GM18499 (cell line): Measurements from ENCODE around the gene CEMIP.

Experiments
- ATAC-seq: cut with Tn5 transposase; IDR thresholded peaks from one replicate; pipeline ENCODE4 v1.9.1; 2021; ENCODE audit warnings: moderate number of reproducible peaks; ENCODE audit not compliant: insufficient read depth, unreplicated experiment

The CEMIP gene

DNA sequence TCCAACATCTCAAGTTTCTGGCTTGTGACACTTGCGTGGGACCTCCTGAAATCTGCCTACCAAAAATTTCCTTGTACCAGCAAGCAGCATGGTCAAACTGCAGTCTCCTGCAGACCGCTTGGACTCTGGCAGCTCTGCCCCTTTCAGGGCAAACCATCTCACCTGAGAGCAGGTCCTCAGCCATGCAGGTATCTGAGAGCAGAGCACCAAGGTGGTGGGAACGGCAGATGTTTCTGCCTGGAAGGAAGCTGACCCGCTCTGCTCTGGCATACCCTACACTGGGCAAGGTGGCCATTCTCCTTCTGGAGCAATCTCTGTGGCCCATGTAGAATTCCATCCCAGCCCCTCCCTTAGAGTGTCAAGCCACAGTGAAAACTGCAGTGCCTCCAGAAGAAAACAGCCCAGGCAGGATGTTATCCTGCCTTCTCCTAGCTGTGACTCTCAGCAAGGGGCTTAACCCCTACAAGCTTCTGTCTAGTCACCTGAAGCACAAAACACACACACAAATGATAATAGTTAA is 188.9 kb downstream of the CEMIP start:
- ATAC-seq = no peak

DNA sequence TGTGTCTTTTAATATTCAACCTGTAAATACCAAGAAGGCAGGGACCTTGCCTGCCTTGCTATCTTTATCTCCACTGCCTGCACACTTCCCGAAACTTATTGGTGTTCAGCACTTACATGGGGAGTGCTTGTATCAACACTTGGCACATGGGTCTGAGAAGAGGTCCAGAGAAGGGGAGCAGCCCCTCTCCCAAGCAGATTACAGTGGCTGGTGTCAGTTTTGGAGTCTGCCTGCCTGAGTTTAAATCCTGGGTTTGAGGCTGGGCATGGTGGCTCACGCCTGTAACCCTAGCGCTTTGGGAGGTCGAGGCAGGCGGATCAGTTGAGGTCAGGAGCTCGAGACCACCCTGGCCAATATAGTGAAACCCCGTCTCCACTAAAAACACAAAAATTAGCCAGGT is 190.1 kb downstream of the CEMIP start:
- ATAC-seq = no peak

DNA sequence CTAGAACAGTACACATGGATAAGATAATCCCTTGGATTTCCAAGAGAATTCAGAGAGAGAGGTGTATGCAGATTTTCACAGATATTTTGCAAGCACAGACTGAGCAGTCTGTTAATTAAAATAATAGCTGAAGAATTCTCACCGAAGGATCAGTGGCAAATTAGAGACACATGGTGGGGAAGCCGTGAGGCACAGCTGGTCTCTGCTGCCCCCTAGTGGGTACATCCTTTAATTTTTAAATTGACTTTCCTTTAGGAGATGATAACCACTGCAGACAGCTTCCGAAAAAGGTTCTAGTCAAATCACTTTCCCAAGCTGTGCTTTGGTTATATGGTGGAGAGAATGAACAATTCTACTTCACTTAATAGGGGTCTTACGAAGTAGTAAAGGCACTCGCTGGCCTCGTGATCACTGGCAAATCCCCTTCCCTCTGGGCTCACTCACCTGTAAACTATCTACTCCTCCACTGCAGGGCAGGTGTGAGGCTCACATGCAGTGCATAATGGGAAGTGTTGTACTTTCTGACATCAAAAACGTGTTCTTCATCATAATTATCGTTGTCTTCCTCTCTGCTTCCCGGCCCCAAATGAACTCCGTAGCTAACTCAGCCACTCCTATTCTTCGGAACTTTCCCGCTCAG is 191.0 kb downstream of the CEMIP start:
- ATAC-seq = no peak

DNA sequence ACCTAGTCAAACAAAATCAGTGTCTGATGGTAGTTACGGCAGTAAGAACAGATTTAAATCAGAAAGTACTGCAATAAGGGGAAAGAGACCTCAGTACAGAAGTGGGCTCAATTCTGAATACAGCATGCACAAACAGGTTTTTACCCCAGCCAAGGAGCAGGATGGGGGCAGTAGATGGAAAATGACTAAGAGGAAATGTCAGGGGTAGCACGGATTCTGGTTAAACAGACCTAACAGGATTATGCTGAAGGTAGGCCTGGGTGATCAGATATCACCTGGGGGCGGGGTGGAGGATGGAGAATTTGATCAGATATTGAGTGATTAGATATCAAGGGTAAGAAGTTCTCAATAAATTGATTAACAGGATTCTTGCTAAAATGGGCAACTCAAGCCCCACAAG is 191.5 kb downstream of the CEMIP start:
- ATAC-seq = no peak

DNA sequence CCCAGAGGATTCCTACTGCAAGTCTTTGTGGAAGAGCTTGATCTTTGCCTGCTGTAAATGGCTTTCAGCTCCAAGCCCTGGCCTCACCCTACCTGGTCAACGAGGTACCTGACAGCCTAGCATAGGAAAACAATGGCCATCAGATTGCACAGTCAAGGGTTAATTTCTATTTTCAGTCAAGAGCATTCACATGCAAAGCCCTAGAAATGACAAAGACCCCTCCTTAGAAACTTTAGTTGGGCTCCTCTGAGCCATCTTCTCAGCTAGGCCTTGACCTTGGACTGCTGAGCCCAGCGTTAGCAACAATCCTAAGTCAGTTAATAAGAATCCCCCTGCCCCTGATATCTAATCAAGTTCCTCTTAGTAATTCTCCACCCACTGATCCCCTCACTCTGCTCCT is 192.0 kb downstream of the CEMIP start:
- no peak for ATAC-seq

DNA sequence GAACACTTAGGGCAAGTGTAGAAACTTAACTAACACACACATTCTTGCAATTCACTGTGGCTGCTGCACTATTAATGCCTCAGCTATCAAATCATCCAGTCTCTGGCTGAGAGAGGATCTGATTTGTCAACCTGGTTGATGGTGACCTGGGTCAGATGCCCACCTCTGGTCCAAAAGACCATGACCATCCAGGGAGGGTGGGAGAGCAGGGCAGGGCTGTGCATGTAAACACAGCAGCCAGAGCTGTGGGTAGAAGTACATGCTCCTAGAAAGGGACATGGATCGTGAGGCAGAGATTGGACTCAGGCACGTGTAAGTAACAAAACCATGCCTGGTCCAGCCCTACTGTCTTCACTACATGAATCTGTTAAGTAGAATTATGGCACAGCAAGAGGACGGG is 193.1 kb downstream of the CEMIP start:
- ATAC-seq = no peak

DNA sequence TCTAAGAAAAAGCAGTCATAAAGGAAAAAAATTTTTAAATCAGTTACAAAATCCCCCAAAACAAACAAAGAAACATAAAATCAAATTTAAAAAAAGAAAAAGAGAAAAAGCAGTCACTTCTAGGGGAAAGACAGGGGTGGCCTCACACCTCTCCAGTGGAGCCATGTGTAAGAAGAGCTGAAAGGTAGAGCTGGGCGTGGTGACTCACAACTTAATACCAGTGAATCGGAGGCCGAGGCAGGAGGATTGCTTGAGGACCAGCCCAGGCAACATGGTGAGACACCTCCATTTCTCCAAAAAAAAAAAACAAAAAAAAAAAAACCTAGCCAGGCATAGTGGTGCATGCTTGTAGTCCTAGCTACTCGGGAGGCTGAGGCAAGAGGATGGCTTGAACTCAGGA is 195.7 kb downstream of the CEMIP start:
- ATAC-seq = no peak

DNA sequence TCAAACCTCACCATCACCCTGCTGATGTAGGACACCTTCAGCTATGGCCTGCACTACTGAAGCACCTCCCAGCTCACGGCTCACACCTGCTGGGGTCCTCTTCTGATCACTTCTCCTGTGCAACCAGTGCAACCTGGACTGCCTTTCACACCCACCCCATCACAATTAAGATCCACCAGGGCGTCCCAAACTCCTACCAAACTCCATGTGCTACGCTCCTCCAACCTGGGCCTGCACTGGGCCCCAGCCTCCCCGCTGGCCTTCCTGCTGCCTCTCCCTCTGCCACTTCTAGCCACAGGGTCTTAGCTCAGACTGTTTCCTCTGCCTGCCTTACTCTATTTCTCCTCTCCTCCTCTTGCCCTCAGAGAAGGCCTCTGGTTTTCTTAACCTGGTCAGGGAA is 197.7 kb downstream of the CEMIP start:
- ATAC-seq = no peak

DNA sequence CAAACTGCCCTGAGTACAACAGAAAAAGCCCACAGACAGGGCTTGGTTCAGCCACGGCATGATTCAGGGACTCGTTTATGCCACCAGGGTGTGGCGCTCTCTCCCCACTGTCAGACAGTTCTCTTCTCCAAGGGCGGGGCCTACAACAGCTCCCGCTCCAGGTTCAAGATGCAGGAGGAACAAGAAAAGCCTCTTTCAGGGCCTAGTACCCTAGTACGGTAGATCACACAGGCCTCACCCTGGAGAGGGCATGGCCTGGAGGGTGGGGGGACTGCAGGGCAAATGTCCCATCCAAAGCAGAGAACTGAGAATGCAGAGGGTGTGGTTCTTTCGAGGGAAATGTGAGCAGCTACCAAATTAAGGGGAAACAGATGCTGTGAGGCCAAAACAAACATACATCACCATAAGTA is 198.5 kb downstream of the CEMIP start:
- no peak for ATAC-seq

DNA sequence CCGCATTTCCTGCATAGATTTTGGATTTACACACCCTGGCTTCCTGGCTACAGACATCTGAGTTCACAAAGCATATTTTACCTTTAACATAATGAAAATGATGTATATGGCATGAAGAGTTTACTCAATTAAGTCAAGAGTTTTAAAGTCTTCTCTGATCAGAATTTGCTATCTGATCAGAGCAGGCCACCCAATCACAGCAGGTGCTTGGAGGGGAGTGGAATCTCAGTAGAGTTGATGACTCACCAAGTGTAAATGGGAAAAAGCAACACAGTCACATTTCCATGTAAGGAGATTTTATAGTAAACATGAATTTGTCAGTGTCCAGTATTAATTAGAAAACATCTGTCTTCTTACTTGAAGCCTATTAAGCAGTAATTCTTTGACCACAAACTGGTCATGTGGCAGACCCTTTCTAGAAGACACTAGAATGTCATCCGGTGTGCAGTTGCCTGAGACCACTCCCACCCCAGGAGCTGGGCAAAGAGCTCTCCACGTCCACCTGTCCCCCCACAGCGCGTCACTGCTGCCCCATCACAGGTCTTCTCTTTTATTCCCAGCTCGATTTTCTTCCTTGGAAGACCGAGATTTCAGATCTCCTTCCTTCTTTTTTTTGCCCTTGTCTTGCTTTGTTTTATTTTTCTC is 199.6 kb downstream of the CEMIP start:
- ATAC-seq = no peak

DNA sequence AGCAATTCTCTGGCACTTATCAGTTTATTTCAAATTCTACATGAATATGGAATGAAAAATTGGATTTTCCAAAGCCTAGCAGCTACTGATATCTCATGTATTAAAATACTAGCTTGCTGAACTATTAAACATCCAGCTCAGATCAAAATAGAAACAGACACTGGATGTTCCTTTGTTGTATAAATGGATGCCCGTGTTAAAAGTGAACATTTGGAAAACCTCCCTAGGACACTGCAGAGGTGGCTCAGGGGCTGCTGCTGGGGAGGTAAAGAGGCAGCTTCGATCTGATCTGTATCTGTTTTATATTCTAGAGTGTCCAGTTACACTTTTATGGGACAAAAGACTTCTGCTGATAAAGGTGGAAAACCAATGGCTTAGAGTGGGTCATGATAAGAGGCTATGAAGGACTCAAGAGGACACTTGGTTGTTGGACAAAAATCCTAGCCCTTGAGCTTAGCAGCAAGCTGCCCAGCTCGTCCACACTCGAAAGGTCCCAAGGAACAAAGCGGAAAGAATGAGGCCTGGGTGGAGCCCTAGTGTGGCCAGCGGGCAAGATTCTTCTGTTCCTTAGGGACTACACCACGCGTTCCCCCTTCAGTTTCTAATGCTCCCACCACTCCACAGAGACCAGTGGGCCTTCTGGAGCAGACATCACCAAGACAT is 200.5 kb downstream of the CEMIP start:
- no peak for ATAC-seq

DNA sequence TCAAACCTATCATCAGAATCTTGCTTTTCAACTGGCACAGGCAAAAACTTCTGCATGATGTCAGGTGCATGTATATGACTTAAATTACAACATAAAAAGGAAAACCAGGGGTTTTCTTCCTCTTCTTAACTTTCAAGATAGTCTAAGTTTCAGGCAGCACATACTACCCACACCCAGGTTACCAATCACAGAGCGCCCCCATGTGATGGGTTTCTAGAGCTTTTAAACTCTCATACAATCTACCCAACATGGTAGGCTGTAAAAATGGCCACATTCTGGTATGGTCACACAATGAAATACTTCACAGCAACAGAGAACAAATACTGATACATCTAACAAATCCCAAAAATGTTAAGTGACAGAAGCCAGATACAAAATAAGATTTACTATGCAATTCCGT is 203.0 kb downstream of the CEMIP start:
- no peak for ATAC-seq

DNA sequence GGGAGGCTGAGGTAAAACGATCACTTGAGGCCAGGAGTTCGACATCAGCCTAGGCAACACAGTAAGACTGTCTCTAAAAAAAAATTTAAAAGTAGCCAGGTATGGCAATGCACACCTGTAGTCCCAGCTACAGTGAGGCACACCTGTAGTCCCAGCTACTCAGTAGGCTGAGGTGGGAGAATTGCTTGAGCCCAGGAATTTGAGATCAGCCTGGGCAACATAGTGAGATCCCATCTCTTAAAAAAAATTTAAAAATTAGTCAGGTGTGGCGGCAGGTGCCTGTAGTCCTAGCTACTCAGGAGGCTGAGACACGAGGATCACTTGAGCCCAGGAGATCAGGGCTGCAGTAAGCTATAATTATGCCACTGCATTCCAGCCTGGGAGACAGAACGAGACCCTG is 203.7 kb downstream of the CEMIP start:
- ATAC-seq = no peak

DNA sequence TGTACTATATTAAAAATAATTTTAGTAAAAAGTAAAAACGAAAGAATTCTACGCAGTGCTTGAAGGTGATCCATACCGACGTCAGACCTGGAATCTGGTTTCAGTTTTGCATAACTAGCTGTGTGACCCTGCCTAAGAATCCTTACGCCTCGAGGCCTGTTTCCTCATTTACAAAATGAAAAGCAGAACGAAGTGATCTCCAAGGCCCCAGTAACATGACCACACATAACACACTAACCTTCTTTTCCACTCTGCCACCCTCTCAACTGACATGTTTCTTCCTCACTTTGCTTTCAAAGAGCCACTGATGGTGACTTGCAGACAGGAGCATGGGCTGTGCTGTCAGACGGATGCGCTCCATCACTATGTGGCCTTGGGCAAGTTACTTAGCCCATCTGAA is 205.7 kb downstream of the CEMIP start:
- no peak for ATAC-seq

DNA sequence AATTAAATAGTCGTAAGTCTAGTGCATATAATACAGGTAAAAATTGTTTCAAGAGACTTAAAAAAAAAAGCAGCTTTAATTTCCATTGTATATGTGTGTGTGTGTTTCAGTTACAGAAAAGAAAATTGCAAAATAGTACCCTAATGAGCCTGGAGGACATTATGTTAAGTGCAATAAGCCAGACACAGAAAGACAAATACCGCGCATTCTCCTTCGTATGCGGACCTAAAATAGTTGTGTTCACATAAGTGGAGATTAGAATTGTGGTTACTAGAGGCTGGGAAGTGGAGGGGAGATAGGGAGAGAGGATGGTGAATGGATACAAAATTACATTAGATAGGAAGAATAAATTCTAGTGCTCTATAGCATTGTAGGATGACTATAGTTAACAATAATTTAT is 206.8 kb downstream of the CEMIP start:
- no peak for ATAC-seq

DNA sequence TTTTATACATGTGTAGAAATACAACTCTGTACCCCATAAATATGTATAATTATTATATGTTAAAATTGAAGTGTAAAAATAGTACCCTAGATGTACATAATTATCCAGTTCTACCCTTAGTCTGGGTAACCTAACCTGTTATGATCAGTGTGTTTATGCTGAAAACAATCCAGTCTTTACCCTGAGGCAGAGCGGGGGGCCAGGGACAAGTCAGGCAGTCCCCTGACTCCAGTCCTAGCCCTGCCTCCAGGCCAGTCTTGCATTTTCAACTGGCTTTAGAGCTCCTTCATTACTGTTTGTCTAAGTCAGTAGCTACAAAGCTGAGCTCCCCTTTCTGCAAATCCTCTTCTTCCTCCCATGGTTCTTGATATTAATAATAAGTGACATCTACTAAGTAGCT is 207.3 kb downstream of the CEMIP start:
- ATAC-seq = no peak

DNA sequence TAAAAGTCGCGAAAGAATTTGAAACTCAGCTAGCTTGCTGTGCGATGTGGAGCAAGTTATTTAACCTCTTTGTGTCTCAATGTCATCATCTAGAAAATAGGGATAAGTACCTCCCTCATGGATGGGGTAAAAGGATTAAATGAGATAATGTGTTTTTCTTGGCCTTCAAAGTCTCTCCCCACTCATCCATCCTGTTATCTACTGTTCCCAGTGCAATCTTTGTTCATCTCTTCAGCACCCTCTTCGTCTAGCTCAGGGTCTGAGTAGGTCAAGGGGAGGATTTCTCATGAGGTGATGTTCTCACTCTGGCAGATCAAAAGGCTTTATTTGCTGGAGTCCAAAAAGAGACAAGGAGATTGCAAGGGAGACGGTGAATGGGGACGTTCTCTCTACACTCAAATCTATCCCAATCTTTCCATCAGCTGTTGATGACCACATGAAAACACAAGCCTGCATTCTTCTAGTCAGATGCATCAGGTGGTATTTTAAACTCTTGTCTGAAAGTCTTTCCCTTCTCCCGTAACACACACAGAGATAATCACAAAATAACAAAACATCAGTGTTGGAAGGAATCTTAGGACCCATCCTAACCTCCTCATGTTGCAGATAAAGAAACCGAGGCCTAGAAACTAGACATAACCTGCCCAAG is 209.1 kb downstream of the CEMIP start:
- no peak for ATAC-seq

DNA sequence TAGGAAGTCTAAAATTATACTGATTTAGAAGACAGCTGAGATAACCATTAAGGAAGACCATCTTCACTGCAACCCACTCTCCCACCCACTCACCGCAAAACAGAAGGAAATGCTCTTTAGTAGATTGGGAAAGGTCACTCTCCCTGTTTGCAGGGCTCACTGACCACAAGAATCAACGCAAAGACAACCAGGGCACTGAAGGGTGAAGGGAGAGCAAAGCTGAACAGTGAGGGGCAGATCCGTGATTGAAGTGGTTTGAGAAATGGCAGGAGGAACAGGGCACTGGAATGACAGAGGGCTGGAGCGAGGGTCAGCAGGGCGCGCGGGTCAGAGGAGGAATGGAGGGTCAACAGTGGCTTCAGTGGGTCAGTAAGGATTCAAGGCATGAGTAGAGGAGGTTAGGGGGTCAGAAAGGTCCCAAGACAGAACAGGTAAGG is 209.9 kb downstream of the CEMIP start:
- no peak for ATAC-seq

DNA sequence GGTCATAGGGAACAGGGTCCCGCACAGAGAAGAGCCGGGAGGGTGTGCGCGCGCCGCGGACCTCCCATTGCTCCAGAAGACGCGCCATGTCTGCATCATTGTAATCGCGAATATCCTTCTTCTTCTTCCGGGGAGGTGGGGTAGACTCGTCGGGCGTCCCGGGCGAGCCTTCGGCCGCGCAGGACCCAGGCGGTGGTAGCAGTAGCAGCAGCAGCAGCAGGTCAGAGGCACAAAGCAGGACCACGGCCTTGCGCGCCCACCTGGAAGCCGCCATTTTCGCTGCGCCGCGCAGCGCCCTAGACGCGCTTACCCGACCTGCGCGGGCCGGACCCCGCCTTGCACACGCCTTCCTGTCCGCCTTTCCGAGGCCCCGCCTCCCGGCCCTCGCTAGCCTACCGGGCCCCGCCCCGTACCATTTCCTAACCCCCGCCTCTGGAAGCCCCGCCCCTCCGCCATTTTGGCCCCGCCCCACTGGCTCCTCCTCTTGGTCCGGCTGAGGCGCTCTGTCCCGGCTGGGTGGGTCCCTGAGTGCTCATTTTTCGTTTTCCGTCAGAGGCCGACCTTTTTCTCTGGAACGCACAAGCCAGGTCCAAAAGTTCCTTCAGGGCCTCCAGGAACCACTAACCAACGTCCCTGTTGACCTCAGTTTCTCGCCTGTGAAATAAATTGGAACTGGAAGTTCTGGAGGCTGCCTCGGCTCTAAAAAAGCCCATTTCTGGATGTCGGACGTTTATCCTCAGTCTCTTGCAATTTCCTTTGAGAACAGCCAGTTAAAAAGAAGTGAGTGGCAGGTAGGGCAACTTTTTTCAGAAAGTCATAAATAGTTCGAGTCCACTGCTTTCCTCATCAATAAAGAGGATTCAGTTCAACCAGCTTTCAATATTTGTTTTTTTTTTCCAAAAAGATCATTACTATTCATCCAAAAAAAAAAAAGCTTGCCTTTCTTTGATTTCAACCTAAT is 210.6 kb downstream of the CEMIP start, which contains the start of gene MESD:
Gene MESD, minus strand, starts transcription at position 302 of the 961 bp plus-strand sequence. Its CDS starts 28 bp downstream, at position 274.
- ATAC-seq = peak; percentile 53

DNA sequence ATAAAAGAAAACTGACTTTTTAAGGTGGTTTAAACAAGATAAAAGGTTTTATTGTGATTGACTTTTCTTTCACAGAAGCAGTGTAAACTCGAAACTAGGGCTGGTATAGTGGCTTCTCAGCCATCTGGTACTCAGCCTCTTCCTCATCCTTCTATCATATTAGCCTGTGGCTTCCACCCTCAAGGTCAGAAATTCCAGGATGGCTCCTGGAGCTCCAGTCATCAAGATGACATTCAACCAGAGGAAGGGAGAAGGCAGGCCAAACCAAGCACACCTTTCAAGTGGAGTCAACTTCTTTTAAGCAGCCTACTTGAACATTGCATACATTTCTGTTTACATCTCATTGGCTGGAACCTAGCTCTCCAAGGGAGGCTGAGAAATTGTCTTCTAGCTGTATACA is 211.8 kb downstream of the CEMIP start:
- no peak for ATAC-seq
